ENCODE data around the gene SEBOX. TPM values are rescaled to one million over a fixed set of nuclear protein-coding genes. Genes with fewer than 3 reads are reported as not detected.

Gene SEBOX
- polyA plus RNA-seq, 3 donors: not detected

GRCh38 chr17:28402844-28403243 is 37.8 kb upstream of the SEBOX start:
- H3K4me1 ChIP-seq (ENCODE audit: control insufficient read depth in 1 of 2, insufficient read depth in 2 of 2, low read length in 2 of 2): peaks cover 35 to 49% of the 10 kb centered on the region in 2 donors
- H3K4me1 Mint-ChIP-seq: peaks cover 49% of the 10 kb centered on the region
- no peak overlapping the region for H3K4me3 Mint-ChIP-seq
- WGBS (ENCODE audit: insufficient coverage): 88% methylated on average over 6 of the region's 6 CpGs
- H3K27me3 Mint-ChIP-seq (ENCODE audit: low read depth in 3 of 3): peaks cover 0 to 8% (median 2%) of the 10 kb centered on the region in 3 donors
- H3K36me3 ChIP-seq (replicated peaks in 1 of 2; ENCODE audit: control insufficient read depth in 1 of 2, insufficient read depth in 2 of 2, low read length in 2 of 2): peaks cover 8 to 22% of the 10 kb centered on the region in 2 donors
- H3K36me3 Mint-ChIP-seq: peaks cover 21 to 35% of the 10 kb centered on the region in 2 donors
- no peaks in the 10 kb centered on the region for H3K79me2 ChIP-seq (ENCODE audit: insufficient read depth, low read length)
- no peak for DNase-seq
- no peak overlapping the region for H3K27ac ChIP-seq (ENCODE audit: low read depth in 1 of 2, low read length in 2 of 2)
- peak overlapping the region in 1 of 3 experiments; percentile 87 for H3K4me3 ChIP-seq (replicated peaks in 1 of 3; ENCODE audit: low read depth in 2 of 3, low read length in 3 of 3)
- no peaks in the 10 kb centered on the region for H3K9me3 ChIP-seq (replicated peaks in 1 of 2; ENCODE audit: control insufficient read depth in 1 of 2, insufficient read depth in 1 of 2, low read length in 2 of 2)
- peak overlapping the region in 2 of 7 donors; percentile 39 to 40 for H3K27ac Mint-ChIP-seq
- H2AFZ ChIP-seq (ENCODE audit: insufficient read depth, low read depth, low read length, poor library complexity, severe bottlenecking): no peak overlapping the region
- no peak overlapping the region for H3K9ac ChIP-seq (ENCODE audit: insufficient read depth, low read length, poor library complexity, severe bottlenecking)
- H3K4me2 ChIP-seq (replicated peaks; ENCODE audit: extremely low read depth, low read length, poor library complexity, severe bottlenecking): no peak overlapping the region
- no peaks in the 10 kb centered on the region for H4K20me1 ChIP-seq (ENCODE audit: insufficient read depth, low read length)
- H3K27me3 ChIP-seq (ENCODE audit: control insufficient read depth in 2 of 2, insufficient read depth in 2 of 2, low read length in 2 of 2): no peaks in the 10 kb centered on the region
- no peak for TF ChIP-seq CTCF (IDR thresholded peaks at IDR 0.05)
- intact Hi-C loops (cut with micrococcal nuclease): no loop called here
- H3K9me3 Mint-ChIP-seq: no peaks in the 10 kb centered on the region

GRCh38 chr17:28402224-28402630 is 37.2 kb upstream of the SEBOX start:
- peaks cover 35 to 49% of the 10 kb centered on the region in 2 donors for H3K4me1 ChIP-seq (ENCODE audit: control insufficient read depth in 1 of 2, insufficient read depth in 2 of 2, low read length in 2 of 2)
- no CpG with 5 or more reads among the region's 3 CpGs for WGBS (ENCODE audit: insufficient coverage)
- Mint-ChIP-seq H3K9me3 (no peaks in the 10 kb centered on the region), H3K27ac (no peak overlapping the region), H3K4me3 (no peak overlapping the region), H3K27me3 (ENCODE audit: low read depth in 3 of 3) (peaks cover 0 to 8% (median 2%) of the 10 kb centered on the region in 3 donors), H3K36me3 (peaks cover 24 to 40% of the 10 kb centered on the region in 2 donors), H3K4me1 (peaks cover 49% of the 10 kb centered on the region)
- H3K4me2 ChIP-seq (replicated peaks; ENCODE audit: extremely low read depth, low read length, poor library complexity, severe bottlenecking): no peak overlapping the region
- H4K20me1 ChIP-seq (ENCODE audit: insufficient read depth, low read length): no peaks in the 10 kb centered on the region
- no peak overlapping the region for H3K27ac ChIP-seq (ENCODE audit: low read depth in 1 of 2, low read length in 2 of 2)
- H3K27me3 ChIP-seq (ENCODE audit: control insufficient read depth in 2 of 2, insufficient read depth in 2 of 2, low read length in 2 of 2): no peaks in the 10 kb centered on the region
- H3K79me2 ChIP-seq (ENCODE audit: insufficient read depth, low read length): no peaks in the 10 kb centered on the region
- H3K9ac ChIP-seq (ENCODE audit: insufficient read depth, low read length, poor library complexity, severe bottlenecking): no peak overlapping the region
- H2AFZ ChIP-seq (ENCODE audit: insufficient read depth, low read depth, low read length, poor library complexity, severe bottlenecking): no peak overlapping the region
- peaks cover 8 to 28% of the 10 kb centered on the region in 2 donors for H3K36me3 ChIP-seq (replicated peaks in 1 of 2; ENCODE audit: control insufficient read depth in 1 of 2, insufficient read depth in 2 of 2, low read length in 2 of 2)
- no peak overlapping the region for H3K4me3 ChIP-seq (replicated peaks in 1 of 3; ENCODE audit: low read depth in 2 of 3, low read length in 3 of 3)
- intact Hi-C loops (cut with micrococcal nuclease): no loop called here
- no peaks in the 10 kb centered on the region for H3K9me3 ChIP-seq (replicated peaks in 1 of 2; ENCODE audit: control insufficient read depth in 1 of 2, insufficient read depth in 1 of 2, low read length in 2 of 2)
- no peak for TF ChIP-seq CTCF (IDR thresholded peaks at IDR 0.05)
- DNase-seq: no peak

Data from CD14-positive monocyte (primary cell).